ENCODE results near the gene CLCN6. TPM values are rescaled to one million over a fixed set of nuclear protein-coding genes. Genes with fewer than 3 reads are reported as not detected.
A peak's percentile ranks its signal among the peaks of the same experiment; 100 is the strongest.

CLCN6 gene
- polyA plus RNA-seq, 5 donors, result 17.2 to 24.2 (median 18.4) TPM

GRCh38 chr1:11850156-11850555, 44.2 kb downstream of the CLCN6 start:
- no peak for DNase-seq

GRCh38 chr1:11851180-11851579, 45.2 kb downstream of the CLCN6 start:
- DNase-seq, result no peak

- no peak for DNase-seq
Measured at GRCh38 chr1:11854519-11854918, 48.5 kb downstream of the CLCN6 start.

GRCh38 chr1:11855430-11855829, 49.4 kb downstream of the CLCN6 start:
- DNase-seq, result no peak

DNA sequence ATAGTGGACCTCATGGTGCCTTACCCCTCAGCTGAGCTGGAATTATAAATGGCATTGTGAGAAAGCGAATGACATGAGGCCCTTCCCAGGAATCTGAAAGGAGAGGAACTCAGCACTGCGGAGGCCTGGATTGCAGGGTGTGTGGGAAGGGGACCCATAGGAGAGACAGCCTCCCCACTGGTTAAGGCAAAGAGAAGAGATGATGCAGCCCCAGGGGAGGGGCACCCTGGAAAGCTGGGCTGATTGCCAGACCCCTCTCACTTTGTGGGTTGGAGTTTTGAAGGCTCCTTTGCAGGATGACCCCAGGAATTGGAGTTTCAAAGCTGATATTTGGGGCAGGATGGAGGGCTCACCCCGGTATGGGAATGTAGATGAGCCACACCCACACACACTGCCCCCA, 50.7 kb downstream of the CLCN6 start:
- no peak for DNase-seq

DNA sequence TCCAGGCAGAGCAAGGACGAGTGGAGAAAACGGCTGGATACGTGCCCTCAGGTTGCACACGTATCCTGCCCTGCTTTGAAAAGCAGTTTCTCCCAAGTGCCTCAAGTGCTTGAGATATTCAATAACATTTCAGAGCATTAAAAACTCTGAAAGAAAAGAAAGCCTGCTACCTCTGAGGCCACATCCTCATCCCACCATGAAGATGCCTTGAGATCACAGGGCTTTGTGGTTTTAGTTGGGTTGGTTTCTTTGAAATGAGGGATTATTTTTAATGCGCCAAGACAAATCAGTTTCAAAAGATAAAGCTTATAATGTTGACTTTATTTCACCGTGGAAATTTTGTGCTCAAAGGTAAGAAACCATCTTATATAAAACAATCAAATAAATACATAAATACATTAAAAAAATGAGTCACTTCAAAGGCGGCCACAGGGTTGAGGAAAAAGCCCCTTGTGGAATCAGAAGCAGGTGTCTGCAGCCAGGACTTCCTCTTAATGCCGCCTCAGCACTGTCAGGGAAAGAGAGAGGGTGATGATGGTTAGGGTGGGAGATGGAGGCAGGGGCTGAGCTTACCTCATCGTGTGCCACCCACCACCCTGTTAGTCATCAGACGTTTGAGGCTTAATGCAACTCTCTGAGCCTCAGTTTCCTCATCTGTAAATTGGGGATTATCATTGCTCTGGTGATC, 51.3 kb downstream of the CLCN6 start:
- DNase-seq, result no peak

DNA sequence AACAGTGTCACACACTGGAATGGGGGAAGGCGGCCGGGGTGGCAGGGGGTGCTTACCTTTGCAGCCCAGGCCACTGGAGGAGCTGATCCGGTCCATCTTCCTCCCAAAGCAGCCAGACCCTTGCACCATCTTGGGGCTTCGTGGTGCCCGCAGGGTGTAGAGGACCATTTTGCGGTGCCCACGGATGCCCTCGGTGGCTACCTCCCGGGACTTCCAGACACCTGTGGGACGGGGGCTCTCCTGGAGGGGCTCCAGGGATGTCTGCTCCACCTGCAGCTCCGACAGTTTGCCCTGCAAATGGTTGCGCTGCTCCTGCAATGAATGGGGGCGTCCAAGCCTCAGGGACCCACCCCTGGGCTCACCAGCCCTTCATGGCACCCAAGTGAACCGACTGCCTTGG, 52.2 kb downstream of the CLCN6 start:
- DNase-seq, result no peak

DNA sequence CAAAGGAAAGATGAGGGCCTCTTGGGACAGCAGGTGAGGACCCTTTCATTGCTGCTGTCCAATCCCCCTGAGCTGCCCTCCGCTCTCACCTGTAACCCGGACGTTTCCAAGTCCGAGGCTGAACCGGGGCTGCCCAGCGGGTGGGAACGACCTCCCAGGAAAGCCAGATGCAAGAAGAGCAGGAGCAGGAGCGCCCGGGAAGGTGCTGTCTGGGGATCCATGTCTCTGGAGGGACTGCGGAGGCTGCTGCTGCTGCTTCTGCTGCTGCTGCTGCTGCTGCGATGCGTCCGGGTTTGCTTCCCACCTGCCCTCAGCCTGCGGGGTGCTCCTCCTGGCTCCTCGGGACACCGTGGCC, 52.6 kb downstream of the CLCN6 start, which contains the start of gene NPPB:
NPPB (minus strand) TSS at position 333 of the 355 bp plus-strand sequence; CDS start at position 221, 112 bp downstream.
- no peak for DNase-seq

GRCh38 chr1:11858968-11859871, 53.2 kb downstream of the CLCN6 start:
- peak; percentile 53 to 63 for DNase-seq

DNA sequence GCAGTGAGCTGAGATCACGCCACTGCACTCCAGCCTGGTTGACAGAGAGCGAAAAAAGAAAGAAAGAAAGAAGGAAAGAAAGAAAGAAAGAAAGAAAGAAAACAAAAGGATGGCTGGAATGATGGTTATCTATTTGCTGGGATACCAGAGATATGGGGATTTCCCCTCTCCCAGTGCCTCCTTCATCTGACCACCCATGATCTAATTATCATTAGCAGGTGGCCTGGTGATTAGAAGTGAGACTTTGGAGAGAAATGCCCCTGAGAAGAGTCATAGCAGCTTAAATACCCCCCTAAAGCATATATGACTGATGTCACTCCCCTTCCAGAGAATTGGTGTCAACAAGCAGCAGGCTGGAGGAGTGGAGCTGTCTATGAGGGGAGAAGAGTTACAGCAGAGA, 54.1 kb downstream of the CLCN6 start:
- DNase-seq, result no peak

DNA sequence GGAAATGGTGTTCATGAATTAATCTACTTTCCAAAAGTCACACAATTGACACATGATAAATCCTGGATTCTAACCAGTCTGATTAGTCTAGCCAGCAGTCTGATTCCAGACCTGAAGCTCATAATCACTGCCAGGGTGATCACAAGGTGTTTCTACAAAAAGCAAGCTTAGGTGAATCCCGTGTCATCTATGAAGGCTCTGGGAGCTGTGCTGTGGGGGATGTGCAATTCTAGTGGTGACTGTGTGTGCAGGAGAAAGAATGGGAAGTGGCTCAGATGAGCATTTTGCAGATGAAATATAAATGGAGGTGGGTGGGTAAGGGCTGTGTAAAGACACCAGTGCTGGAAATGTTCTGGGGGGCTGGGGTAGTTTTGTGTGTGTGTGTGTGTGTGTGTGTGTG, 54.6 kb downstream of the CLCN6 start:
- DNase-seq, result no peak

GRCh38 chr1:11862890-11863289, 56.9 kb downstream of the CLCN6 start:
- DNase-seq, result no peak

- no peak for DNase-seq
Measured at GRCh38 chr1:11868331-11868980, 62.5 kb downstream of the CLCN6 start.

GRCh38 chr1:11869104-11869503, 63.1 kb downstream of the CLCN6 start:
- DNase-seq, result no peak

DNA sequence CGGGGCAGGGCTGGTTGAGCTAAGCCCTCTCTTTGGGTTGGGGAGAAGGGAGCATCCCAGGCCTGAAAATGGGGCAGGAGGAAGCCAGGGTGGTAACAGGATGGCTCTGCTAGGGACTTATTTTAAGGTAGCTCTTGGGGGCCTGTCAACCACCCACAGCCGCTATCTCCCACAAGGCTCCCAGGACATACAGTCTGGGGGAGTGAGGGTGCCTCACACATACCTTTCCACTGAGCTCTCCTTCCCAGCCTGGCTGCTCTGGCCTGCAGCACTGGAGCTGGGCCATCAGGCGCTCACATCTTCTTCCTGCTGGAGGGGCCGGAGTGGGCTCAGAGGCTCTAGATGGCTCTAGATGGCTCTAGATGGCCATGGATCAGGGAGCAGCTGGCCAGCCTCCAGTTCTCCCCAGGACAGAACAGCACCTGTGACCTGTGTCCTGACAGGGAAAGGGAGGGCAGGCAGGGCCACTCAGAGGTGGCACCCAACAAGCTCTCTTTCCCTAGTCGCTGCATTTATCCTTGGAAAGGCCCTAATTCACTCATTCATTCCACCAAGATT, 63.7 kb downstream of the CLCN6 start:
- DNase-seq, result no peak

- no peak for DNase-seq
Measured at GRCh38 chr1:11872545-11872944, 66.6 kb downstream of the CLCN6 start.

GRCh38 chr1:11873395-11874257, 67.6 kb downstream of the CLCN6 start:
- no peak for DNase-seq

GRCh38 chr1:11874258-11874562, 68.2 kb downstream of the CLCN6 start:
- no peak for DNase-seq

DNA sequence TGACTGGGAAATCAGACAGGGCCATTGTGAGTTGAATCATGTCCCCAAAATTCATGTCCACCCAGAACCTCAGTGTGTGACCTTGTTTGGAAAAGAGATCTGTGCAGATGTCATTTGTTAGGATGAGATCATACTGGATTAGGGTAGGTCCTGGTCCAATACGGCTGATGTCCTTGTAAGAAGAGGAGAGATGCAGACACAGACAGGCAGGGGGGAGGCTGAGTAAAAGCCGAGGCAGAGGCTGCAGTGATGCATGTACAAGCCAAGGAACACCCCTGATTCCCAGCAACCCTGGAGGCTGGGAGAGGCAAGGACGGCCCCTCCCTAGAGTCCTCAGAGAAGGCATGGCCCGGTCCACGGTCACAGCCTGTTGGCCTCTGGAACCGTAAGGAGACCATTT, 68.6 kb downstream of the CLCN6 start:
- no peak for DNase-seq

DNA sequence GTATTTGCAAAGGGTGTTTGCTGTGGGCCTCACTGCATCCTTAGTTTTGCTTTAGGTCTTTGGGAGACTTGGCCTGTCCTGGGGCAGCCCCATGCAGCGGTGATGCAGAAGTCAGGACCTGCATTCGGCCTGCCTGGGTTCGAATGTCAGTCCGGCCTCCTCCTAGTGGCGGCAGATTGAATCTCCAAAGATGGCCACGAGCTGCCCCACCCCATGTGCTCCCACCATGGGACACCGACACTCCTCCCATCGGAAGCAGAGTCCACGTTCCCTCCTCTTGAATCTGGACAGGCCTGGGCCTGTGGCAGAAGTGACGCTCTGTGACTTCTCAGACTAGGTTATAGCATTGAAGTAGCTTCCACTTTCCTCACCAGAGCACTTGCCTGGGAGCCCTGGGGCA, 69.1 kb downstream of the CLCN6 start:
- DNase-seq, result no peak

DNA sequence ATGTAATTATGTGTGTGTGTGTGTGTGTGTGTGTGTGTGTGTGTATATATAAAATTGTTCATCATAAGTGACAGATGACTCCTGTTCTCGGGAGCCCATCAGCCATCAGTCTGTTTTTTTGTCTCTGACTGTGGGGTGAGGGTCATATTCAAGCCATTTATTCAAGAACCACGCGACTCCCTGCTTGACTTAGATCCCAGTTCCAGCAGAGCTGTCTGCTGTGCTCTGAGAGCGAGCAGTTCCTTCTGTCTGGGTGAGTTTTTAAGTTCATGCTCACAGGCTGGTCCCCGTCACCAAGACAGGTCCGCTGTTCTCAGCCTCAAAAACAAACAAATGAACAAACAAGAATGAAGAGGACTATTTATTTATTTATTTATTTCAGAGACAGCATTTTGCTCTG, 71.1 kb downstream of the CLCN6 start:
- peak in 1 of 2 donors; percentile 23 for DNase-seq

Data from right lung (tissue), 5 donors.